H9 (cell line): ENCODE data around the gene PPP1CA. TPM values are rescaled to one million over a fixed set of nuclear protein-coding genes. Genes with fewer than 3 reads are reported as not detected.

Source experiments
- DNase-seq: peaks from one replicate; pipeline ENCODE4 v3.0.0-alpha.2; 2017
- H2AFZ ChIP-seq: one replicate; pipeline ENCODE4 v1.6.1; 2013; ENCODE audit warnings: mild to moderate bottlenecking, low read length, control low read depth, moderate library complexity
- H2AK5ac ChIP-seq: 2 replicates; pipeline ENCODE4 v1.6.1; 2013; ENCODE audit warnings: low read length, control low read depth, mixed read lengths; ENCODE audit not compliant: insufficient read length
- H2BK120ac ChIP-seq: one replicate; pipeline ENCODE4 v1.6.1; 2013; ENCODE audit warnings: low read depth, mild to moderate bottlenecking, low read length, control low read depth, inconsistent platforms; ENCODE audit not compliant: poor library complexity, severe bottlenecking
- H2BK12ac ChIP-seq: 2 replicates; pipeline ENCODE4 v1.6.1; 2013; ENCODE audit warnings: low read length, control low read depth, mixed read lengths, low read depth; ENCODE audit not compliant: insufficient read length
- H2BK15ac ChIP-seq: 2 replicates; pipeline ENCODE4 v1.6.1; 2013; ENCODE audit warnings: low read depth, low read length, control low read depth
- H2BK20ac ChIP-seq: one replicate; pipeline ENCODE4 v1.6.1; 2013; ENCODE audit warnings: low read depth, mild to moderate bottlenecking, low read length, control low read depth, inconsistent platforms; ENCODE audit not compliant: poor library complexity, severe bottlenecking
- H2BK5ac ChIP-seq: 2 replicates; pipeline ENCODE4 v1.6.1; 2013; ENCODE audit warnings: low read length, control low read depth, mixed read lengths; ENCODE audit not compliant: insufficient read length
- H3K14ac ChIP-seq: 2 replicates; pipeline ENCODE4 v1.6.1; 2013; ENCODE audit warnings: low read length, control low read depth; ENCODE audit not compliant: insufficient read depth
- H3K18ac ChIP-seq: 2 replicates; pipeline ENCODE4 v1.6.1; 2013; ENCODE audit warnings: low read depth, mild to moderate bottlenecking, mixed read lengths, low read length, control low read depth; ENCODE audit not compliant: insufficient read length
- H3K23ac ChIP-seq: 2 replicates; pipeline ENCODE4 v1.6.1; 2013; ENCODE audit warnings: low read length, control low read depth, mixed read lengths, low read depth; ENCODE audit not compliant: insufficient read length
- H3K23me2 ChIP-seq: 2 replicates; pipeline ENCODE4 v1.6.1; 2013; ENCODE audit warnings: low read depth, mild to moderate bottlenecking, mixed read lengths, low read length, control low read depth; ENCODE audit not compliant: insufficient read length, poor library complexity, severe bottlenecking
- H3K27ac ChIP-seq: 2 replicates; pipeline ENCODE4 v1.5.1; 2013; ENCODE audit warnings: low read length, control low read depth, mixed read lengths, low read depth; ENCODE audit not compliant: insufficient read length
- H3K27me3 ChIP-seq: 2 replicates; pipeline ENCODE4 v1.6.1; 2013; ENCODE audit warnings: low read length, control low read depth, inconsistent platforms; ENCODE audit not compliant: insufficient read depth
- H3K4ac ChIP-seq: 2 replicates; pipeline ENCODE4 v1.6.1; 2013; ENCODE audit warnings: low read depth, mild to moderate bottlenecking, control low read depth, inconsistent platforms, low read length, moderate library complexity
- H3K4me1 ChIP-seq: 2 replicates; pipeline ENCODE4 v1.6.1; 2013; ENCODE audit warnings: low read length, control low read depth, inconsistent platforms; ENCODE audit not compliant: insufficient read depth
- H3K4me2 ChIP-seq: 2 replicates; pipeline ENCODE4 v1.6.1; 2013; ENCODE audit warnings: low read length, control low read depth, mixed read lengths; ENCODE audit not compliant: insufficient read length, insufficient read depth
- H3K56ac ChIP-seq: 2 replicates; pipeline ENCODE4 v1.6.1; 2013; ENCODE audit warnings: low read depth, mild to moderate bottlenecking, mixed read lengths, low read length, control low read depth; ENCODE audit not compliant: insufficient read length
- H3K79me1 ChIP-seq: 2 replicates; pipeline ENCODE4 v1.6.1; 2013; ENCODE audit warnings: low read depth, mild to moderate bottlenecking, moderate library complexity, low read length, control low read depth, inconsistent platforms; ENCODE audit not compliant: insufficient read depth, poor library complexity, severe bottlenecking
- H3K79me2 ChIP-seq: 2 replicates; pipeline ENCODE4 v1.6.1; 2013; ENCODE audit warnings: low read length, control low read depth, inconsistent platforms; ENCODE audit not compliant: insufficient read depth
- H3K9ac ChIP-seq: 2 replicates; pipeline ENCODE4 v1.6.1; 2013; ENCODE audit warnings: low read length, control low read depth, mixed read lengths; ENCODE audit not compliant: insufficient read length; ENCODE audit errors: extremely low read depth
- H3K9me3 ChIP-seq: one replicate; pipeline ENCODE4 v1.6.1; 2013; ENCODE audit warnings: low read depth, low read length, inconsistent platforms; ENCODE audit not compliant: control insufficient read depth
- H3T11ph ChIP-seq: one replicate; pipeline ENCODE4 v1.6.1; 2013; ENCODE audit warnings: mild to moderate bottlenecking, low read length, control low read depth, inconsistent platforms
- H4K20me1 ChIP-seq: one replicate; pipeline ENCODE4 v1.6.1; 2013; ENCODE audit not compliant: control insufficient read depth, insufficient read length, insufficient read depth
- H4K5ac ChIP-seq: 2 replicates; pipeline ENCODE4 v1.6.1; 2013; ENCODE audit warnings: low read depth, mild to moderate bottlenecking, mixed read lengths, low read length, control low read depth; ENCODE audit not compliant: insufficient read length
- H4K8ac ChIP-seq: replicated peaks from 2 replicates; pipeline ENCODE4 v1.6.1; 2013; ENCODE audit warnings: low read length, control low read depth, mixed read lengths, low read depth; ENCODE audit not compliant: insufficient read length
- H4K91ac ChIP-seq: 2 replicates; pipeline ENCODE4 v1.6.1; 2013; ENCODE audit warnings: low read depth, mild to moderate bottlenecking, moderate library complexity, mixed read lengths, low read length, control low read depth; ENCODE audit not compliant: insufficient read length
- H3K27ac Mint-ChIP-seq, 3 experiments: 2 replicates in 2 of 3; 3 replicates in 1 of 3; pipeline ENCODE4 v1.8.0; 2020 to 2021; ENCODE audit warnings: mixed read lengths in 3 of 3, mild to moderate bottlenecking in 1 of 3, moderate library complexity in 1 of 3
- H3K27me3 Mint-ChIP-seq: 2 replicates; pipeline ENCODE4 v1.8.0; 2021; ENCODE audit warnings: low read depth, mild to moderate bottlenecking, moderate library complexity, mixed read lengths
- H3K36me3 Mint-ChIP-seq, 3 experiments: 2 replicates in 2 of 3; 3 replicates in 1 of 3; pipeline ENCODE4 v1.8.0; 2020 to 2021; ENCODE audit warnings: low read depth in 3 of 3, mixed read lengths in 3 of 3; ENCODE audit not compliant: insufficient read depth in 1 of 3
- H3K4me1 Mint-ChIP-seq, 2 experiments: 2 replicates each; pipeline ENCODE4 v1.8.0; 2020; ENCODE audit warnings: mixed read lengths in 2 of 2
- H3K4me3 Mint-ChIP-seq, 2 experiments: 2 replicates in 1 of 2; 3 replicates in 1 of 2; pipeline ENCODE4 v1.8.0; 2020 to 2021; ENCODE audit warnings: mild to moderate bottlenecking in 2 of 2, mixed read lengths in 2 of 2, moderate library complexity in 1 of 2
- H3K9me3 Mint-ChIP-seq, 2 experiments: 2 replicates in 1 of 2; 3 replicates in 1 of 2; pipeline ENCODE4 v1.8.0; 2020; ENCODE audit warnings: mild to moderate bottlenecking in 2 of 2, mixed read lengths in 2 of 2, moderate library complexity in 1 of 2
- CTCF ChIP-seq: fragments of 200-600 bp; sonication (generic); conservative IDR thresholded peaks from 3 replicates; pipeline ENCODE4 v1.8.0; 2021; ENCODE audit warnings: antibody characterized with exemption, mild to moderate bottlenecking
- WGBS: extraction: QIAGEN DNeasy Blood & Tissue Kit; methylation state at CpG from one replicate; pipeline ENCODE4 v1.1.7; 2013; ENCODE audit warnings: missing lambda C conversion rate, low lambda C conversion rate, mixed read lengths; ENCODE audit not compliant: insufficient read length; ENCODE audit errors: extremely low coverage; 5-methylcytosine and 5-hydroxymethylcytosine counted together
- total RNA-seq: library from RNA; stranded (reverse); gene quantifications from 2 replicates; pipeline ENCODE4 v1.2.1, GENCODE V29; 2021

PPP1CA gene
- total RNA-seq, 1 experiment from 2014 or later: 205 TPM

- no peaks in the 10 kb centered on the region for H4K20me1 ChIP-seq
- WGBS: no CpG with 5 or more reads among the region's 9 CpGs
- DNase-seq: no peak
- no peak overlapping the region for H2BK15ac ChIP-seq
- no peak overlapping the region for H3K23ac ChIP-seq
- no peaks in the 10 kb centered on the region for H3K36me3 Mint-ChIP-seq
- no peaks in the 10 kb centered on the region for H3K9me3 Mint-ChIP-seq
- no peaks in the 10 kb centered on the region; the same call in 1 of the 2 replicates for H3K27me3 ChIP-seq
- H3K18ac ChIP-seq: no peak overlapping the region
- no peak overlapping the region for H2BK12ac ChIP-seq
- no peak overlapping the region for H2AK5ac ChIP-seq
- H4K8ac ChIP-seq: no peak overlapping the region
- no peak overlapping the region for H3K4me2 ChIP-seq
- H4K5ac ChIP-seq: no peak overlapping the region
- H3K27me3 Mint-ChIP-seq: peaks cover 23% of the 10 kb centered on the region
- peaks cover 19 to 27% of the 10 kb centered on the region in 2 experiments for H3K4me1 Mint-ChIP-seq
- H3K23me2 ChIP-seq: peaks cover 9% of the 10 kb centered on the region
- no peak overlapping the region for H3K56ac ChIP-seq
- H3K9ac ChIP-seq: peak overlapping the region; percentile 4
- H3K4me1 ChIP-seq: no peaks in the 10 kb centered on the region; the same call in 1 of the 2 replicates
- no peak overlapping the region for H2BK20ac ChIP-seq
- no peak overlapping the region for H2BK5ac ChIP-seq
- H3T11ph ChIP-seq: no peak overlapping the region
- no peaks in the 10 kb centered on the region for H3K79me2 ChIP-seq
- H3K9me3 ChIP-seq: no peaks in the 10 kb centered on the region
- no peak overlapping the region; a peak in 1 of 5 replicates for H3K4me3 Mint-ChIP-seq
- no peak overlapping the region for H4K91ac ChIP-seq
- H3K4ac ChIP-seq: no peak overlapping the region
- no peak for TF ChIP-seq CTCF
- no peak overlapping the region for H3K27ac Mint-ChIP-seq
- H3K79me1 ChIP-seq: no peaks in the 10 kb centered on the region
- no peak overlapping the region for H2BK120ac ChIP-seq
- no peak overlapping the region for H2AFZ ChIP-seq
- no peak overlapping the region for H3K14ac ChIP-seq
- no peak overlapping the region for H3K27ac ChIP-seq
Observed at GRCh38 chr11:67387069-67387468, 14.6 kb downstream of the PPP1CA start.
